Suppressor macrophage treated with lipopolysaccharide for 1 hour (primary cell): ENCODE measurements around the gene FGF11.
"Not testable (repeated sequence)": the region's sequence is repeated elsewhere in the genome, so short reads cannot be mapped to it uniquely, and the experiment has no call there.

Source experiments
- DNase-seq, 3 donors: peaks; one replicate each; pipeline ENCODE4 v3.0.0-alpha.2; 2020 to 2022

The FGF11 gene

GRCh38 chr17:7464081-7464480 is 24.8 kb downstream of the FGF11 start:
- no peak for DNase-seq

DNA sequence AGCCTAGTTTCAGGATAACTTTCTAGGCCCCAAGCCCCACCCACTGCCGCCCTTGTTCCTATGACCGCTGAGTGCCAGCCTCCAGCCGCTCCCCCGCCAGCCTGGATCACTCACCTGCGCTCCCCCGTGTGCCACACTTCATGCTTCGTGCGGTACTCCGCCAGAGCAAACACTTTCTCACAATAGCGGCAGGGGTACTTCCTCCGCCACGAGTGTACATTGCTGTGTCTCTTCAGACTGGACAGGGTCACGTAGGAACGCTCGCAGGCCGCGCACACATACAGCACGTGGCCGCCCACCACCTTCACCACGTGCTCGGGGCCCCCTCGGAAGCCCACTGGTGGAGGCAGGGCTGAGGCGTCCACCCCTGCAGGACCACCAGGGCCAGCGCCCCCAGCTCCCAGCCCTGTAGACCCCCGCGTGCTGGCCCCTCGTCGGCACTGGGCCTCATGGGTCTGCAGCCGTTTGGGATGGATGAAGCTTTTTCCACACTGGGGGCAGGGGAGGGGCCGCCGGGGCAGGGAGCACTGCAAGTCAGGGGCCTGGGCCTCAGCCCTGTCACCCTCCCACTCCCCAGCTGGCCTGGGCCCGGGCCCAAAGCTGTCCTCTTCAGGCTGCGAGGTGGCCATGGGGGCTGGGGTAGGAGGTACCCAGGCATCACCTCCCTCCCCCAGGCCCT is 26.4 kb downstream of the FGF11 start:
- no peak for DNase-seq

DNA sequence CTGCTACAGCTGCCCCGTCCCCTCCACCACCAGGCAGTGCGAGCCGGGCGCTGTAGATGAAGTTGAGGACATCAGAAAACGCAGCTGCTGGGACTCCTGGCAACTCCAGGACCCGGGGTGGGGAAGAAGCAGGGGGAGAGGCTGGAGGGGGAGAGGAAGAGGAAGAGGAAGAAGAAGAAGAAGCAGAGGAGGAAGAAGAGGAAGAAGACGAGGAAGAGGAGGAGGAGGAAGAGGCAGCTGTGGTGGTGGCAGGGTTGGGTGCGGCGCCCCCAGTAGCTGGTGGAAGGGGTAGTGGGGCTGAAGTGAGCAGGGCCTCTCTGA is 27.0 kb downstream of the FGF11 start:
- no peak for DNase-seq

DNA sequence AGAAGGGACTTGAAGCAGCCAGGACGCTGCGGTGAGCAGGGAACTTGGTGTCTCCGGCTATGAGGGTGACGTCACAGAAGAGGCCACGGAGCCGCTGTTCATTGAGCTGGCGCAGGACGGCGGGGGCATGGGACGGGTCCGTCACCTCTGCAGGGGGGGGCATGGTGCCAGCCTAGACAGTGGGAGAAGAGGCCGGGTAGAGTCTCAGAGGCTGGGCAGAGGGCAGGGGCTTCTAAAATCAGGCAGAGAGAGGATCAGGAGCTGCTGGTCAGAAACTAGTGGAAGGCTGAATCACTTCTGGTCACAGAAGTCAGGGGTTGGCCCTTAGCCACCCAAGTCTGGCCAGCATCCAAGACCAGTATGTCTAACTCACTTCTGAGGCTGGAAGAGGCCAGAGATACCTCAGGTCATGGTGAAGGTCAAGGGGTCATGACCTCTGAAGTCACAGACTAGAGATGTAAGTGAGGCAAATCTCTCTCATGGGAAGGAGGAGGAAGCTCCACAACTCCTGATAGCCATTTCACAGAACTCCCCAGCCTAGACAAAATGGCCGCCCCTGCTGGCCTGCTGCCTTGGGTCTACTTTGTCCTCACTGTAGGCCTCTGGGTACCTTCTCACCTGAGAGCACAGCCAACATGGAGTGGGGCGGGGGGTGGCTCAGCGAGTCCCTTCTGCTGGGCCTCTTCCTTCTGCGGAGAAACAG is 27.5 kb downstream of the FGF11 start:
- DNase-seq = peak; percentile 68 to 83 (median 76)

- DNase-seq = no peak
Measured at GRCh38 chr17:7467498-7467897, 28.2 kb downstream of the FGF11 start.

DNA sequence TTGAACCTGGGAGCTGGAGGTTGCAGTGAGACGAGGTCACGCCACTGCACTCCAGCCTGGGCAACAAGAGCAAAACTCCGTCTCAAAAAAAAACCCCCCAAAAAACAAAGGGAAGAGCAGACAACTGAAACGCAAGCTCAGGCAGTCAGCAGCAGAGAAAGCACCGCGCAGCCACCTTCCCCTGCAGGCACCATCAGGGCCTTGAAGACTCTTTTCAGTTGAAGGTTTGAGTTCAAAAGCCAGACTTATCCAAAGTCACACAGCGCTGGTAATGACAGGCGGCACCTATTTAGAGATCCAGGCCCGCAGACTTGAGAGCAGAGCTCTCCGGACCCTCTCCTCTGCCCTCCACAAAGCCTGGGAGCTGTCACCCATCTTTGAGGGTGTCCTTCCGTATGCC is 29.0 kb downstream of the FGF11 start:
- DNase-seq = no peak

DNA sequence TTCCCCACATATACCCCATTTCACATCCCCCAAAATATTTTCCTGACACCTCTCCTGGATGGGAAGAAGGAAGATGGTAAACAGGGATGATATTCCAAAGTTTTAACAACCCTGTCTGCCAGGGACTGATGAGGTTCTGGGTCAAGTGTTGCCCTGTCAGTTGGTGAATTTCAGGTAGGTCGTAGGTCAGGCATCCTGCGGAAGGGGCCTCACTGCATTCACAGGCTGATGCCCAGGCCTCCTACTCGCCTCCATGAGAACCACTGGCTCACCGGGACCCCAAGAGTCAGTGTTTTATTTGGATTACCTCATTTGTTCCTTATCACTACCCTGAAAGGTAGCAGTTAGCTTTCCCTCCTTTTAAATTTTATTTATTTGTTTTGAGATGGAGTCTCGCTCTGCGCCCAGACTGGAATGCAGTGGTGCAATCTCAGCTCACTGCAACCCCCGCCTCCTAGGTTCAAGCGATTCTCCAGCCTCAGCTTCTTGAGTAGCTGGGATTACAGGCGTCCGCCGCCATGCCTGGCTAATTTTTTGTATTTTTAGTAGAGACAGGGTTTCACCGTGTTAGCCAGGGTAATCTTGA is 29.6 kb downstream of the FGF11 start:
- DNase-seq = peak in 1 of 3 donors; percentile 11

GRCh38 chr17:7469843-7470242 is 30.5 kb downstream of the FGF11 start:
- not testable (repeated sequence) for DNase-seq

DNA sequence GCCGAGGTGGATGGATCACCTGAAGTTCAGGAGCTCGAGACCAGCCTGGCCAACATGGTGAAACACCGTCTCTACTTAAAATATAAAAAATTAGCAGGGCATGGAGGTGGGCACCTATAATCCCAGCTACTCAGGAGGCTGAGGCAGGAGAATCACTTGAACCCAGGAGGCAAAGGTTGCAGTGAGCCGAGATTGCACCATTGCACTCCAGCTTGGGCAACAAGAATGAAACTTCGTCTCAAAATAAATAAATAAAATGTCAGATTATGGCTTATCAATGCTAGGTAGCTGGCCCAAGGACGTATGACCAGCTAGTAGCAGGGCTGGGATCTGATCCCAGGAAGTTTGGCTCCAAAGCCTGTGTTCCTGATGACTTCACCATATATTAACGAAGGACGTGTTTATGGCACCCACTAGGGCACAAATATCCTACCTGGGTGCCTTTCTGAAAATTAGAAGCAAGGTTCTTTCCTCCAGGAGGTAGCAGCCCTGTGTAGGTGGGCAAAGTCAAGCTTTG is 31.2 kb downstream of the FGF11 start:
- DNase-seq = not testable (repeated sequence)

DNA sequence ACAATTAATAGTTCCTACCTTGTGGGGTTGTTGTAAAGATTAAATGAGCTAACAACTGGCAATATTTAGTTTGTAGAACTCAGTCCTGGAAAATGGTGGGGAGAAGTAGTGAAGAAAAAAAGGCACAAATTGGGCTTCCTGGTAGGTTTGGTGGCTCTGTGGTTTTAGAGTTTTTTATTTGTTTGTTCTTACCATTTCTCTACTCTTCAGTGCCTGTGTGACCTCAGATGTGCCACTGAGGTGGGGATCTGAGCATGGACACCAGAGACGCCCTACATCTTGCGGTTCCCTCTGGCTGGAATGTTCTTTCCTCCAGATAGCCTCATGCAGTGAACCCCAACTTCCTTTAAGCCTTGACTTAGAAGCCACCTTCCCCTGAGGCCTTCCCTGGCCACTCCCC is 32.4 kb downstream of the FGF11 start:
- DNase-seq = no peak

DNA sequence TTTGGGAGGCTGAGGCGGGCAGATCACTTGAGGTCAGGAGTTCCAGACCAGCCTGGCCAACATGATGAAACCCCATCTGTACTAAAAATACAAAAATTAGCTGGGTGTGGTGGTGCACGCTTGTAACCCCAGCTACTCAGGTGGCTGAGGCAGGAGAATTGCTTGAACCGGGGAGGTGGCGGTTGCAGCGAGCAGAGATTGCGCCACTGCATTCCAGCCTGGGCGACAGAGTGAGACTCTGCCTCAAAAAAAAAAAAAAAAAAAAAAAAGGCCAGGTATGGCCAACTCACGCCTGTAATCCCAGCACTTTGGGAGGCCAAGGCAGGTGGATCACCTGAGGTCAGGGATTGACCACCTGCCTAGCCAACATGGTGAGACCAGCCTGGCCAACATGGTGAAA is 35.5 kb downstream of the FGF11 start:
- not testable (repeated sequence) for DNase-seq

DNA sequence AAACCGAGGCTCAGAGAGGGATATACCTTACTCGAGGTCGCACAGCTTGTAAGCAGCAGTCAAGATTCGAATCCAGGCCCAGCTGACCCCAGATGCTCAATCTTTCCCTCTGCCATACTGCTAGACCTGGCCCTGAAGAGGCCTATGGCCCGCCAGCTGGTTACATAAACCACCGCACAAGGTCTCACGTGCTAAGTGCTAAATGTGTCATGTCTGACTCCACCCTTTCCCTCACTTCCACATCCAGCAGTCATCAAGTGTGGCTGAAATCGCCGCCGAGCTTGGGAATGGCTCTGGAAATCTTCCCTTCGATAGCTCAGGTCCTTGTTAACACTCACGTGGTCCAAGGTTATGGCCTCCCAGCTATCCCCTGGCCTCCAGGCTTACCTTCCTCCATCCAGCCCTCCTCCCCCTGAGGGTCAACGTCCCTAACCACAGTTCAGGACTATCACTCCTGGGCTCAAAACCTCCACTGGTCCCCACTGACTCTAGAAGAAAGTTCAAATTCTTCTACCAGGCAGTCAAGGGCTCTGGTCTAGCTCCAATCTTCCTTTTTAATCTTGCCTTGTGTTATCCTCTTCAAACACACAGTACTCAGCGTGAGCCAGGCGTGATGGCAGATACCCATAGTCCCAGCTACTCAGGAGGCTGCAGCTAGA is 36.6 kb downstream of the FGF11 start:
- peak; percentile 75 to 79 (median 79) for DNase-seq

GRCh38 chr17:7476494-7476893 is 37.2 kb downstream of the FGF11 start:
- DNase-seq = no peak

GRCh38 chr17:7476951-7477350 is 37.6 kb downstream of the FGF11 start:
- DNase-seq = no peak

DNA sequence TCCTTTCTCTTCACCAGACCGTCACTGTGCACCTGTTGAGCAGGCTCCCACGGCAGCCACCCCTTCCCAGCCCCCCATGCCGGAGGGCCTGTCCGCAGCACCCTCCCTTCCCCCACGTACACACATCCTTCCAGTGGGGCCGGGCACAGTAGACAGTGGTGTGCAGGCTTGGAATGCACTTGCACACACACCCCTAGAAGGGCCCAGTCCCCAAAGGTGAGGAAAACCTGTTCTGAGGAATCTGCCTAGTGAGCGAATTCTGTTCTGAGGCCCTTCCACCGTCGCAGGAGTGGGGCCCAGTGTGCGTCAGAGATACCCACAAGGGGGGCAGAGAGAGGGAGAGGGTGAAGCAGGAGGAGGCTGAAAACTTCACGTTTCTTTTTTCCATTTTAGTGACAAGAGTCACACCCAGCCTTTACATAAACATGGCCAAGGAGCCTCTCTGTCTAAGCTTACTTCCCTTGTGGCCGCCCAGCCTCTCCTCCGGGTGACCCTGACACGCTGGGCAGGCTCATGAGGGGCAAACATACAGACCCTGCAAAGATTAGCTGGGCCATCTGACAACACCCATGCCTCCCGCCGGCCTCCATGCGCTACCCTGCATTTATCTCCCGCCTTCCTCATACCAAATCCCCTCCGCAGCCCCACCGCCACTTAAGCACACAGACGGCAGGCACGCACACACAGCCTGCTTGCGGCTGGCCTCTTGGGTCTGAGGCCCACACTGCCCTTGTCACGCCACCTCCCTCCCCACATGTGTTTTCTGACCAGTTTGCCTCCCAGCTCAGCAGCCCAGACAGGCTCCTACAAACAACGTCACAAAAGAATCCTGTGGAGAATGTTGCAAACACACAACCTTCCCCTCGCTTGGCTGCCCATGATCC is 38.3 kb downstream of the FGF11 start:
- peak; percentile 45 to 64 (median 53) for DNase-seq

GRCh38 chr17:7478276-7479212 is 39.2 kb downstream of the FGF11 start:
- peak; percentile 19 to 49 (median 35) for DNase-seq

- DNase-seq = peak in 2 of 3 donors; percentile 55 to 70
Measured at GRCh38 chr17:7479213-7480088, 40.1 kb downstream of the FGF11 start, which contains the start of gene ZBTB4. Gene ZBTB4 (minus strand): TSS chr17:7479631. CDS start chr17:7466801, 12,830 bp downstream.

GRCh38 chr17:7480089-7480384 is 40.7 kb downstream of the FGF11 start:
- DNase-seq = no peak

DNA sequence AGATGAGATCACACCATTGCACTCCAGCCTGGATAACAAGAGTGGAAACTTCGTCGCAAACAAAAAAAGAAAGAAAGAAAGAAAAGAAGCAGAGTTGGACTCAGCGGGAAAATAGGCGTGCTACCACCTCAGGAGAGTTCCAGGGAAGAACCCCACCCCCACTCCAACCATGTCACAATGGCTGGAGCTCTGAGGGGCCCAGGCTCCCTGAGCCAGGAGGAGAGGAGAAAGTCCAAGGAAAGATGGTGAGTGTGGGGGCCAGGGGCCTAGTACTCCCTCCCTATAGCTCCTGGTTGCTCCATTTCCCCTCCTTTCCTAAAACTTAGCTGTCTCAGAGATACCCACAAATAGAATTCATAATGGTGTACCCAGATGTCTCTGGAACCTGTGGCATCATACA is 42.0 kb downstream of the FGF11 start, which contains the start of gene SLC35G6:
SLC35G6 (plus strand) TSS at position 172 of the 400 bp plus-strand sequence; CDS start at position 243, 71 bp downstream.
- DNase-seq = not testable (repeated sequence)
